H4 (cell line): ENCODE measurements around the gene FTL. TPM values are rescaled to one million over a fixed set of nuclear protein-coding genes. Genes with fewer than 3 reads are reported as not detected.
A peak's percentile ranks its signal among the peaks of the same experiment; 100 is the strongest.

Experiments
- DNase-seq: peaks from one replicate; pipeline ENCODE4 v3.0.0-alpha.2; 2015; ENCODE audit warnings: low spot score
- total RNA-seq: library from RNA; depleted of rRNA; stranded (reverse); fragments of >200 nt; shearing (Covaris generic); gene quantifications from 2 replicates; pipeline ENCODE4 v1.2.3, GENCODE V29; 2014

Gene FTL
- total RNA-seq, 1 experiment from 2014 or later, result 25,960 TPM

GRCh38 chr19:48965806-48966540 lies 864 bp downstream of the FTL start:
- peak; percentile 85 for DNase-seq

GRCh38 chr19:48966541-48967345 lies 1.6 kb downstream of the FTL start:
- no peak for DNase-seq

- DNase-seq, result peak; percentile 91
Observed at GRCh38 chr19:48967346-48968178, 2.5 kb downstream of the FTL start.

- DNase-seq, result no peak
Observed at GRCh38 chr19:48968179-48968661, 3.1 kb downstream of the FTL start.

- no peak for DNase-seq
Observed at GRCh38 chr19:48968813-48969218, 3.7 kb downstream of the FTL start.

- DNase-seq, result no peak
Observed at GRCh38 chr19:48969276-48970138, 4.4 kb downstream of the FTL start.

- no peak for DNase-seq
Observed at GRCh38 chr19:48970139-48970766, 5.1 kb downstream of the FTL start.

GRCh38 chr19:48970923-48971395 lies 5.8 kb downstream of the FTL start:
- DNase-seq, result peak; percentile 74

- DNase-seq, result no peak
Observed at GRCh38 chr19:48975947-48976847, 11.1 kb downstream of the FTL start.

GRCh38 chr19:48977061-48977460 lies 12.0 kb downstream of the FTL start:
- DNase-seq, result no peak

- DNase-seq, result no peak
Observed at GRCh38 chr19:48982280-48982679, 17.2 kb downstream of the FTL start.

GRCh38 chr19:48985711-48986110 lies 20.6 kb downstream of the FTL start:
- no peak for DNase-seq

GRCh38 chr19:48986211-48986610 lies 21.1 kb downstream of the FTL start:
- no peak for DNase-seq

GRCh38 chr19:48987323-48987722 lies 22.2 kb downstream of the FTL start:
- no peak for DNase-seq

- DNase-seq, result no peak
Observed at GRCh38 chr19:48988286-48988685, 23.2 kb downstream of the FTL start.

- DNase-seq, result no peak
Observed at GRCh38 chr19:48988860-48989259, 23.8 kb downstream of the FTL start.

- no peak for DNase-seq
Observed at GRCh38 chr19:48989701-48990291, 24.7 kb downstream of the FTL start.

GRCh38 chr19:48990400-48990799 lies 25.3 kb downstream of the FTL start:
- DNase-seq, result no peak

- DNase-seq, result no peak
Observed at GRCh38 chr19:48991011-48991609, 26.0 kb downstream of the FTL start.
